ENCODE measurements around the gene STC2.

DNA sequence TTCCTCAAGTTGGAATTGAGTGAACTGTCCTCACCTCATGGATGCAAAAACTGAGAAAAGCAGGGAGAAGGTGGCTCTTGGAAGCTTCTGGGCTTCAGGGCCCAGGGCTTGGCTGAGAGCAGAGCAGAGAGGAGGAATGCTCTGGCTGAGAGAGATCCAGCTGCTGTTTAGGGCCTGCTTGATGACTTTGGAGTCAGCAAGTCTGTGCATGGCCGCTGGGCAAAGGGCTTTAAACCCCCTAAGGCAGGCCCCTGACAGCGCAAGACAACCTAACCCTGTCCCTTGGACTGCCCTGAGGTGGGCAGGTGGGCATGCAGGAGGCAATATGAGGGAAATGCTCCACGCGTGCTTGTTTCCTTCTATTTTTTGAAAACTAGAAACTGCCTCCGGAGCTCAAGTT lies 8.6 kb downstream of the STC2 start:
- TF ChIP-seq CTCF (conservative IDR thresholded peaks at IDR 0.05; ENCODE audit: low read depth, low read length) = no peak
- no peak for TF ChIP-seq BHLHE40 (IDR thresholded peaks at IDR 0.05; ENCODE audit: low read depth, low read length)
- no peak for TF ChIP-seq SMC3 (IDR thresholded peaks at IDR 0.05; ENCODE audit: low read depth, low read length)
- no peak for TF ChIP-seq RAD21 (IDR thresholded peaks at IDR 0.05; ENCODE audit: low read length)
- TF ChIP-seq POLR2A (IDR thresholded peaks at IDR 0.05; ENCODE audit: low read depth, low read length) = no peak
- TF ChIP-seq, protein P1, sequence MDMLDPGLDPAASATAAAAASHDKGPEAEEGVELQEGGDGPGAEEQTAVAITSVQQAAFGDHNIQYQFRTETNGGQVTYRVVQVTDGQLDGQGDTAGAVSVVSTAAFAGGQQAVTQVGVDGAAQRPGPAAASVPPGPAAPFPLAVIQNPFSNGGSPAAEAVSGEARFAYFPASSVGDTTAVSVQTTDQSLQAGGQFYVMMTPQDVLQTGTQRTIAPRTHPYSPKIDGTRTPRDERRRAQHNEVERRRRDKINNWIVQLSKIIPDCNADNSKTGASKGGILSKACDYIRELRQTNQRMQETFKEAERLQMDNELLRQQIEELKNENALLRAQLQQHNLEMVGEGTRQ (IDR thresholded peaks at IDR 0.05; ENCODE audit: low read depth, low read length) = no peak
- TF ChIP-seq NFE2L2 (IDR thresholded peaks at IDR 0.05; ENCODE audit: low read depth, low read length) = no peak
- no peak for TF ChIP-seq RCOR1 (IDR thresholded peaks at IDR 0.05; ENCODE audit: insufficient replicate concordance, low read length)
- TF ChIP-seq RFX5 (IDR thresholded peaks at IDR 0.05; ENCODE audit: low read depth, low read length) = no peak

All from IMR-90 (cell line).